Natural killer cell (primary cell): ENCODE measurements around the gene CD8A. TPM values are rescaled to one million over a fixed set of nuclear protein-coding genes. Genes with fewer than 3 reads are reported as not detected.

Experiments used
- ATAC-seq, 3 donors: fragments of 150-1000 bp in 2 of 3; fragments of 200-7000 bp in 1 of 3; cut with Tn5 transposase; 1 replicate in 1 of 3; 2 replicates in 2 of 3; pipeline ENCODE4 v1.10.0; 2021; ENCODE audit warnings: mild to moderate bottlenecking in 2 of 3, moderate library complexity in 2 of 3
- DNase-seq, 2 donors: peaks; one replicate each; pipeline versions ENCODE4 v3.0.0 to v3.0.0-alpha.2; 2013 to 2021; ENCODE audit warnings: mixed read lengths in 1 of 2
- H3K27ac ChIP-seq: one replicate; pipeline ENCODE4 v1.5.1; 2013; ENCODE audit warnings: mild to moderate bottlenecking, low read length
- H3K27me3 ChIP-seq: one replicate; pipeline ENCODE4 v1.6.1; 2013; ENCODE audit warnings: low read length; ENCODE audit not compliant: control insufficient read depth, insufficient read depth
- H3K36me3 ChIP-seq: one replicate; pipeline ENCODE4 v1.6.1; 2013; ENCODE audit warnings: low read length; ENCODE audit not compliant: control insufficient read depth, insufficient read depth
- H3K4me1 ChIP-seq: one replicate; pipeline ENCODE4 v1.6.1; 2013; ENCODE audit warnings: low read length; ENCODE audit not compliant: control insufficient read depth, insufficient read depth
- H3K4me3 ChIP-seq: one replicate; pipeline ENCODE4 v1.5.1; 2013; ENCODE audit warnings: low read length
- H3K9me3 ChIP-seq: one replicate; pipeline ENCODE4 v1.6.1; 2013; ENCODE audit warnings: low read length; ENCODE audit not compliant: control insufficient read depth, insufficient read depth
- H3K27ac Mint-ChIP-seq, 2 donors: one replicate each; pipeline ENCODE4 v1.8.0; 2022; ENCODE audit warnings: mild to moderate bottlenecking in 2 of 2, mixed read lengths in 2 of 2, moderate library complexity in 1 of 2
- H3K27me3 Mint-ChIP-seq, 2 donors: one replicate each; pipeline ENCODE4 v1.8.0; 2022; ENCODE audit warnings: low read depth in 2 of 2, mixed read lengths in 2 of 2
- H3K36me3 Mint-ChIP-seq: one replicate; pipeline ENCODE4 v1.8.0; 2022; ENCODE audit warnings: mixed read lengths
- H3K4me1 Mint-ChIP-seq, 2 donors: one replicate each; pipeline ENCODE4 v1.8.0; 2022; ENCODE audit warnings: mixed read lengths in 2 of 2
- H3K4me3 Mint-ChIP-seq: one replicate; pipeline ENCODE4 v1.8.0; 2022; ENCODE audit warnings: mild to moderate bottlenecking, moderate library complexity, mixed read lengths
- H3K9me3 Mint-ChIP-seq, 2 donors: one replicate each; pipeline ENCODE4 v1.8.0; 2022; ENCODE audit warnings: mixed read lengths in 2 of 2
- WGBS: methylation state at CpG from one replicate; pipeline ENCODE4 v1.1.7; 2013; ENCODE audit warnings: missing lambda C conversion rate; ENCODE audit not compliant: insufficient coverage; 5-methylcytosine and 5-hydroxymethylcytosine counted together
- intact Hi-C: fragments of 100-400 bp; cut with micrococcal nuclease; formaldehyde crosslinking; loops from one replicate; pipeline ENCODE4 v1.14.2; 2022
- total RNA-seq, 4 donors: library from RNA; stranded (reverse); fragments of 120-200 nt in 1 of 4; gene quantifications; one replicate each; pipeline versions ENCODE4 v1.2.3 to v1.2.4, GENCODE V29; 2013 to 2022
- TF ChIP-seq, protein P1 (sequence below): fragments of 200-600 bp; IDR thresholded peaks from one replicate; pipeline ENCODE4 v1.8.0; 2022; ENCODE audit warnings: antibody characterized with exemption

CD8A gene
- total RNA-seq, 3 donors from 2014 or later (not counting 1 experiment from before 2014, with no cell fraction given), result 85.3 to 208 (median 162) TPM

- no peak for ATAC-seq
- Histone ChIP-seq H3K27me3 (no peaks in the 10 kb centered on the region), H3K4me1 (no peaks in the 10 kb centered on the region), H3K4me3 (no peak overlapping the region), H3K27ac (no peak overlapping the region), H3K9me3 (no peaks in the 10 kb centered on the region), H3K36me3 (peaks cover 66% of the 10 kb centered on the region)
- TF ChIP-seq, protein P1, sequence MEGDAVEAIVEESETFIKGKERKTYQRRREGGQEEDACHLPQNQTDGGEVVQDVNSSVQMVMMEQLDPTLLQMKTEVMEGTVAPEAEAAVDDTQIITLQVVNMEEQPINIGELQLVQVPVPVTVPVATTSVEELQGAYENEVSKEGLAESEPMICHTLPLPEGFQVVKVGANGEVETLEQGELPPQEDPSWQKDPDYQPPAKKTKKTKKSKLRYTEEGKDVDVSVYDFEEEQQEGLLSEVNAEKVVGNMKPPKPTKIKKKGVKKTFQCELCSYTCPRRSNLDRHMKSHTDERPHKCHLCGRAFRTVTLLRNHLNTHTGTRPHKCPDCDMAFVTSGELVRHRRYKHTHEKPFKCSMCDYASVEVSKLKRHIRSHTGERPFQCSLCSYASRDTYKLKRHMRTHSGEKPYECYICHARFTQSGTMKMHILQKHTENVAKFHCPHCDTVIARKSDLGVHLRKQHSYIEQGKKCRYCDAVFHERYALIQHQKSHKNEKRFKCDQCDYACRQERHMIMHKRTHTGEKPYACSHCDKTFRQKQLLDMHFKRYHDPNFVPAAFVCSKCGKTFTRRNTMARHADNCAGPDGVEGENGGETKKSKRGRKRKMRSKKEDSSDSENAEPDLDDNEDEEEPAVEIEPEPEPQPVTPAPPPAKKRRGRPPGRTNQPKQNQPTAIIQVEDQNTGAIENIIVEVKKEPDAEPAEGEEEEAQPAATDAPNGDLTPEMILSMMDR, result no peak
- H3K4me1 Mint-ChIP-seq, result peaks cover 9 to 11% of the 10 kb centered on the region in 2 donors
- intact Hi-C loops, result no loop called here
- H3K4me3 Mint-ChIP-seq, result no peak overlapping the region
- no peaks in the 10 kb centered on the region for H3K9me3 Mint-ChIP-seq
- H3K36me3 Mint-ChIP-seq, result peaks cover 17% of the 10 kb centered on the region
- no peak overlapping the region for H3K27ac Mint-ChIP-seq
- H3K27me3 Mint-ChIP-seq, result no peaks in the 10 kb centered on the region
- DNase-seq, result no peak
- 97% methylated on average over 5 of the region's 5 CpGs for WGBS
Observed at GRCh38 chr2:86768189-86768949, 22.3 kb downstream of the CD8A start.

GRCh38 chr2:86765310-86765695 lies 25.4 kb downstream of the CD8A start:
- Mint-ChIP-seq H3K27ac (peak overlapping the region; percentile 56 to 59), H3K4me1 (peaks cover 20 to 21% of the 10 kb centered on the region in 2 donors), H3K9me3 (no peaks in the 10 kb centered on the region), H3K27me3 (no peaks in the 10 kb centered on the region), H3K4me3 (no peak overlapping the region), H3K36me3 (no peaks in the 10 kb centered on the region)
- Histone ChIP-seq H3K27ac (no peak overlapping the region), H3K4me1 (no peaks in the 10 kb centered on the region), H3K27me3 (no peaks in the 10 kb centered on the region), H3K4me3 (no peak overlapping the region), H3K9me3 (no peaks in the 10 kb centered on the region), H3K36me3 (peaks cover 47% of the 10 kb centered on the region)
- intact Hi-C loops, result no loop called here
- DNase-seq (no peak), ATAC-seq (no peak)
- WGBS, result 88% methylated on average over 1 of the region's 1 CpG
- TF ChIP-seq, protein P1, result no peak

DNA sequence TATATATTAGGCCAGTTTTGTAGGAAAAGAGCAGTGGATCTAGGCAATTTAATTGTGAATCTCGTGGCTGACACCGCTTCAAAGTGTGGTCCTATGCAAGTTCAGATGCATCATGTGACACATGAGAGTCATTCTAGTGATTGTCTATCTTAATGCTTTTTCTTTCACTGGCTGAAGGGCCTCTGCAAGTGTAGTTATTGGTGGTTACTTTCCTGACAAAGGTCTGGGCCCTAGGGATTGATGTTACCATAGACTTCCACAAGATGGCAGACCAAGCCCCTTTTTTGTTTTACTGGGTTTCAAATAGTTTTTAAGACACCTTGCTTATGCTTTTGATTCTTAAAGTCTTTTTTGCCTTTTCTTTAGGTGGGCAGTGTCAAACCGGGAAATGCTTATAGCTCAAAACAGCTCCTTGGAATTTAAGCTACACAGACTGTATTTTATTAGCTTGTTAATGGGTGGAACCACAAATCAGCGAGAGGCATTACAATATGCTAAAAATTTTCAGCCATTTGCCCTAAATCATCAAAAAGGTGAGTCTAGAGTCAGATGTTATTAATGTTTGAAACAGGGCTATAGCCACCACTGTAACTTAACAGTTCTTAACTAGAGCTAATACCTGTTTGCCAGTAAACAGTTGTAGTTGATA lies 25.9 kb downstream of the CD8A start:
- H3K27me3 ChIP-seq, result no peaks in the 10 kb centered on the region
- intact Hi-C loops, result loop anchor here (1.0 kb wide), 1 partner anchor 44 kb away; no protein-coding TSS in a partner anchor
- Mint-ChIP-seq H3K36me3 (no peaks in the 10 kb centered on the region), H3K4me3 (no peak overlapping the region), H3K9me3 (no peaks in the 10 kb centered on the region), H3K27me3 (no peaks in the 10 kb centered on the region), H3K27ac (peak overlapping the region; percentile 56 to 59), H3K4me1 (peaks cover 24 to 26% of the 10 kb centered on the region in 2 donors)
- no peaks in the 10 kb centered on the region for H3K9me3 ChIP-seq
- 87% methylated on average over 4 of the region's 4 CpGs for WGBS
- peaks cover 44% of the 10 kb centered on the region for H3K36me3 ChIP-seq
- H3K4me3 ChIP-seq, result no peak overlapping the region
- no peaks in the 10 kb centered on the region for H3K4me1 ChIP-seq
- H3K27ac ChIP-seq, result no peak overlapping the region
- TF ChIP-seq, protein P1, result peak; percentile 86
- DNase-seq, result peak in 1 of 2 donors; percentile 77
- ATAC-seq, result peak; percentile 72 to 81 (median 81)
